ENCODE data around the gene SLC39A11. TPM values are rescaled to one million over a fixed set of nuclear protein-coding genes. Genes with fewer than 3 reads are reported as not detected.
"Not testable (repeated sequence)": the region's sequence is repeated elsewhere in the genome, so short reads cannot be mapped to it uniquely, and the experiment has no call there.

The SLC39A11 gene
- total and polyA plus RNA-seq, 2 donors: 9.4 to 23.8 TPM

DNA sequence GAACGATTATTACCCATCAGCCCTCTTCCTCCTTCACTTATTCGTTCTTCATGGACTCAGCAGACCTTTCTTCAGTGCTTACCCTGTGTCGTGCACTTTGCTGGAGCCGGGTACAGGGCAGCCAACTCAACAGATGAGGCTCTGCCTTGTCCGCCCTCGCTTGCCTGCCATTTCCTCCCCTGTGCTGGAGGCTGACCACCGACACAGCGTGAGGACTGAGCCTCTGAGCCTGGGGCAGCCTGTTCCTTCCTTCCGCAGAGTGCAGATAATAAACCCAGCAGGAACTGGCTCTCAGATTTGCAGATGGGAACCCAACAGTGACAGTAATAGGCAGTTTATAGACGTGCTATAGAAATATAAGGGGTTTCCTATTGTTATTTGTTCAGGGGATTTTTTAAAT is 7.0 kb upstream of the SLC39A11 start:
- H3K27ac ChIP-seq (ENCODE audit: low read depth): no peak overlapping the region
- H3K4me1 ChIP-seq (ENCODE audit: insufficient read depth): no peaks in the 10 kb centered on the region
- DNase-seq (ENCODE audit: extremely low spot score): no peak
- no peak overlapping the region for H3K4me3 ChIP-seq (ENCODE audit: low read depth, low read length)
- H3K36me3 ChIP-seq (ENCODE audit: insufficient read depth): no peaks in the 10 kb centered on the region
- WGBS: 43% methylated on average over 10 of the region's 10 CpGs

DNA sequence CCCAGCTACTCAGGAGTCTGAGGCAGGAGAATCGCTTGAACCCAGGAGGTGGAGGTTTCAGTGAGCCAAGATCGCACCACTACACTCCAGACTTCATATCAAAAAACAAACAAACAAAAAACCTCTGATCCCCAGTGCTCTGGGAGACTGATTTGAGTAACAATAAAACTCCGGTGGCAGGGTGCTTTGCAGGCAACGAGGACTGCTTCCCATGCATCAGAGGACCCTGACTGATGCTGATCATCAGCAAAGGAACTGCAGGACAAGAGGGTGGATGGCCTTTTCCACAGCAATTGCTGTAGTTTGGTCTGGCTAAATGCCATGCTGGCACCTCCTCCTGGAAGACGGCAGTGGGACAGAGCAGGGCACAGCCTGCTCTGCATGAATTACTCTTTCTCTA is 6.4 kb upstream of the SLC39A11 start:
- Histone ChIP-seq H3K27ac (ENCODE audit: low read depth) (no peak overlapping the region), H3K4me3 (ENCODE audit: low read depth, low read length) (no peak overlapping the region), H3K36me3 (ENCODE audit: insufficient read depth) (no peaks in the 10 kb centered on the region), H3K4me1 (ENCODE audit: insufficient read depth) (no peaks in the 10 kb centered on the region)
- no peak for DNase-seq (ENCODE audit: extremely low spot score)
- 64% methylated on average over 5 of the region's 5 CpGs for WGBS

DNA sequence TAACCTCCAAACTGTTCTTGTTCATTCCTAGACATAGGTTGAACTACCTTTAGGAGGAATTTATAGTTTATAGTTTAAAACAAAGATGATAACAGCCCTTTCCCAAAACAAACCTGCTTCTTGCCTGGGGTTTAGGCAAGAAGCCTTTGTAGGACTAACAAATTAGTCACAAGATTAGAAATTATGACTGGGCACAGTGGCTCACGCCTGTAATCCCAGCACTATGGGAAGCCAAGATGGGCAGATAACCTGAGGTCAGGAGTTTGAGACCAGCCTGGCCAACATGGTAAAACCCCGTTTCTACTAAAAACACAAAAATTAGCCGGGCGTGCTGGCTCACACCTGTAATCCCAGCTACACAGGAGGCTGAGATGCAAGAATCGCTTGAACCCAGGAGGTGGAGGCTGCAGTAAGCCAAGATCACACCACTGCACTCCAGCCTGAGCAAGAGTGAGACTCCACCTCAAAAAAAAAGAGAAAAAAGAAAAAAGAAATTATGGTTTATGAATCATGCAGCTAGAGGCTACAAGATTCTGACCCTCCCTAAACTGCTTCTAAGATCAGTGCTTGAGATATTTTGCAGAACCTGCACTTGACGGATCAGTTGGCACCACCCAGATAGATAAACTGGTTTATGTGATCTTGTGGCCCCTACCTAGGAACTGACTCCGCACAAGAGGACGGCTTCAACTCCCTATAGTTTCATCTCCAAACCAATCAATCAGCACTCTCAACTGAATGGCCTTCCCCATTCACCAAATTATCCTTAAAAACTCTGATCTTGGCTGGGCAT is 5.7 kb upstream of the SLC39A11 start:
- not testable (repeated sequence) for DNase-seq (ENCODE audit: extremely low spot score); H3K4me1 ChIP-seq (ENCODE audit: insufficient read depth); H3K4me3 ChIP-seq (ENCODE audit: low read depth, low read length); H3K36me3 ChIP-seq (ENCODE audit: insufficient read depth); H3K27ac ChIP-seq (ENCODE audit: low read depth)
- 71% methylated on average over 8 of the region's 8 CpGs for WGBS

DNA sequence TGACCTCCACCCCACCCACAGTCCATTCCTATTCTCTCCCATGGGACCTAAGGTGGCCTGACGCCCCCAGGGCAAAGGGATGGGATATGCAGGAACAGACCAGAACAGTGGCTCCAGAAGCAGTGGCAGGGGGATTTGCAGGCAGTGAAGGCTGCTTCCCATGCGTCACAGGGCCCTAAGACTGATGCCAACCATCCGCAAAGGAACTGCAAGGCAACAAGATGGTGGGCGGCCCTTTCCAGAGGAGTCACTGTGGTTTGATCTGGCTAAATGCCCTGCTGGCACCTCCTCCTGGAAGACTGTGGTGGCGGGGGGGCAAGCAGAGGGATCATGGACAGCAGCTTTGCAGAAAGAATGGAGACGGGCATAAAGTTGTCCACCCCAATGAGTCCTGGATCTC is 4.4 kb upstream of the SLC39A11 start:
- no peak overlapping the region for H3K4me3 ChIP-seq (ENCODE audit: low read depth, low read length)
- H3K4me1 ChIP-seq (ENCODE audit: insufficient read depth): no peaks in the 10 kb centered on the region
- WGBS: 72% methylated on average over 6 of the region's 6 CpGs
- no peak for DNase-seq (ENCODE audit: extremely low spot score)
- no peak overlapping the region for H3K27ac ChIP-seq (ENCODE audit: low read depth)
- no peaks in the 10 kb centered on the region for H3K36me3 ChIP-seq (ENCODE audit: insufficient read depth)

DNA sequence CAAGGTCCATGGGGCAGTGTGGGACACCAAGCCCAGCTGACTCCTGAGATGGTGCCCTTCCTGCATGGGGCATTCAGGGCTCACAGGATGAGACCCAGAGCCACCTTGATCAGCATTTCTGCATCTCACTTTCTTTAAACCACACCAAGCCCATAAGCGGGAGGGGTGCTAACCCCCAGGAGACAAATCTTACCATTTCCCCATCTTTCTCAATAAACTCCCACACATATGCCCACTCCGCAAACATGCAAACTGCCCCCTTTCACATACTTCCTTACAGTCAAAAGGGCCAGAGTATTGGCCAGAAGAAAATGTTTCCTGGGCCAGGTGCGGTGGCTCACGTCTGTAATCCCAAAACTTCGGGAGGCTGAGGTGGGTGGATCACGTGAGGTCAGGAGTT is 3.7 kb upstream of the SLC39A11 start:
- Histone ChIP-seq H3K4me3 (ENCODE audit: low read depth, low read length) (no peak overlapping the region), H3K4me1 (ENCODE audit: insufficient read depth) (no peaks in the 10 kb centered on the region), H3K27ac (ENCODE audit: low read depth) (no peak overlapping the region), H3K36me3 (ENCODE audit: insufficient read depth) (no peaks in the 10 kb centered on the region)
- WGBS: 87% methylated on average over 6 of the region's 6 CpGs
- DNase-seq (ENCODE audit: extremely low spot score): no peak

DNA sequence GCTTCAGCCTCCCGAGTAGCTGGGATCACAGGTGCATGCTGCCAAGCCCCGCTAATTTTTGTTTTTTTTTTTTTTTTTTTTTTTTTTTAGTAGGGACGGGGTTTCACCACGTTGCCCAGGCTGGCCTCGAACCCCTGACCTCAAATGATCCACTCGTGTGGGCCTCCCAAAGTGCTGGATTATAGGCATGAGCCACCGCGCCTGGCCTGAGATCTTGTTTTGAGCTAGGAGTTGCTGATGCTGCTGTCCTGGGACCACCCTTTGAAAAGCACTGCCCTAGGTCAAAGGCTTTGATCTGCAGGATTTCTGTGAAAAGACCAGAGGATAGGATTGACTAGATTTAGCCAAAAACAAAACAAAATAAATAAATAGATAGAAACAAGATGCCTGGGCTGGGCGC is 798 bp upstream of the SLC39A11 start:
- no peaks in the 10 kb centered on the region for H3K4me1 ChIP-seq (ENCODE audit: insufficient read depth)
- H3K27ac ChIP-seq (ENCODE audit: low read depth): no peak overlapping the region
- peaks cover 1% of the 10 kb centered on the region for H3K36me3 ChIP-seq (ENCODE audit: insufficient read depth)
- DNase-seq (ENCODE audit: extremely low spot score): no peak
- 77% methylated on average over 9 of the region's 9 CpGs for WGBS
- no peak overlapping the region for H3K4me3 ChIP-seq (ENCODE audit: low read depth, low read length)

DNA sequence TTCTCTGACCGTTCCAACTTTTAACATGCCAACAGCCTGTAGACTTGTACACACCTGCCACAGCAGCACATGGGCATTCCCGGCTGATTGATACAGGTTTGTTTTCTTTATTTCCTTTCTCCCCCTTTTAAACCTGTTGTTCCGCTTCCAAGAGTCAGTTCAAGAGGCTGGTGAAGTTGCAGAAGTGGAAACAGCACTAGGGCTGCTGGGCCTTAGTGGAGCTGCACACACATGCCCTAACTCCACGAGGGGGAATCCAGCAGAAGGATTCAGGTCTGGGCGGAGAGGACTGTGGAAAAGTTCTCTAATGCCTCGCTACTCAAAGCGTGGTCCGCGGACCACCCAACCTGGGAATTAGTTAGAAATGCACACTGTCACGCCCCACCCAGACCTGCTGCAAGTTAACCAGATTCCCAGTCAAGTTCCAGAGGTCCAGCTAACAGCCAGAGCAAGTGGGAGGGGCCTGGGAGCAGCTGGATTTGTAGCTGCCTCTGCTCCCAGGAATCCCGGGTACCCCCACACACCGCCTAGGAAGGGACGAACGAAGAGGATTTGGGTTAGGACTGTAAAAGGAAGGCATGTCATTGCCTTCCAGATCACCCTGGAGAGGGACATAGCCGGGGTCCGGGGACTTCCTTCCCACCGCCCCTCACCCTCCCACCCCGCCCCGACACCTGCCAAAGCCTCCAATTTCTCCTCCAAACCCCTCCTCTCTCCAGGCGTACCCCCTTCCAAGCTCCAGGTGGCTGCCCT is 542 bp downstream of the SLC39A11 start:
- DNase-seq (ENCODE audit: extremely low spot score): peak; percentile 33
- H3K4me1 ChIP-seq (ENCODE audit: insufficient read depth): no peaks in the 10 kb centered on the region
- 9% methylated on average over 20 of the region's 20 CpGs for WGBS
- peaks cover 1% of the 10 kb centered on the region for H3K36me3 ChIP-seq (ENCODE audit: insufficient read depth)
- no peak overlapping the region for H3K27ac ChIP-seq (ENCODE audit: low read depth)
- H3K4me3 ChIP-seq (ENCODE audit: low read depth, low read length): peak overlapping the region; percentile 59

DNA sequence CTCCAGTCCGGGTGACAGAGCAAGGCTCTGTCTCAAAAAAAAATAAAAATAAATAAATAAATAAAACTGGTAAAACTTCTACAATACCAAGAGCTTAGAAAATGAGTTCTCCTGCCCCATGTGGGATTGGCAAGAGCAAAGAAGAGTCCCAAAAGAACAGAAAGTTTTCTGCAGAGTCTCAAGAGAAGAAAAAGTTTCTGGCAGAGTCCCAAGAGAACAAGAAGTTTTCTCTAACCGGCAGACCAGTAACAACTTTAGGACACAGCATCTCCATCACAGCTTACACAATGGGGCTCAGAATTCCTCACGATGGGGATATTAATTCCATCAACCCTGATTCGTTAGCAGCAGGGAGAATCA is 1.1 kb downstream of the SLC39A11 start:
- no peak for DNase-seq (ENCODE audit: extremely low spot score)
- no peaks in the 10 kb centered on the region for H3K4me1 ChIP-seq (ENCODE audit: insufficient read depth)
- peak overlapping the region; percentile 59 for H3K4me3 ChIP-seq (ENCODE audit: low read depth, low read length)
- H3K27ac ChIP-seq (ENCODE audit: low read depth): no peak overlapping the region
- 29% methylated on average over 4 of the region's 4 CpGs for WGBS
- H3K36me3 ChIP-seq (ENCODE audit: insufficient read depth): peaks cover 1% of the 10 kb centered on the region

DNA sequence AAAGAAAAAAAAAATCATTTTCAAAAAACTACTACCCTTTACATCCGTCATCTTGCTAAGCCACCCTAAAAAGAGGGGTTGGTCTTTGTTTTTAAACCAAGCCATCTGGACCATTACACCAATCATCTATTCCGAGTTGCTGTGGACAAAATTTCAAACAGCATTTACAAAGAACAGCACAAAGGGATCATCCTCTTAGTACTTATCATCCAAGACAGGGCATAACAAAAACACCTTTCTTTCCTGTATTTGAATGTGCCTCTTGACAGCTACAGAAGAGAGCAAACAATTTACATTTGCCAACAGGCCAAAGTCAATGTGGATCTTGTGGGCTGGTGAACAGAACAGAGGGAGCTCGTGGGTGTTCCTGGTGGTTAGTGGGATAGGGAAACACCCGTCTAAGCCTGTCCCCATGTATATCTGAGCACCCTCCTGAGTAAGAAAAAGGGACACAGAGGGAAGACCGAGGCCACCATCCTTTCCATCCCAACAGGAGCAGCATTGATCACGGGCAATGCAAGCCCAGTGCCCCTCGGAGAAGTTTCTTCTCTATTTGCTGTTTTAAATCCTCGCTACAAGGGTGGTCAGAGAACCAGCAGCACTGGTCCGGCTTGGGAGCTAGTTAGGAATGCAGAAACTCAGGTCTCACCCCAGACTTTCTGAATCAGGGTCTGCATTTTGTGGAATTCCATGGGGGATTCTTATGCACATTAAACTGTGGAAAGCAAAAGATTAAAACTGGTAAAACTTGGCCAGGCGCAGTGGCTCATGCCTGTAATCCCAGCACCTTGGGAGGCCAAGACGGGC is 1.9 kb downstream of the SLC39A11 start:
- DNase-seq (ENCODE audit: extremely low spot score): no peak
- Histone ChIP-seq H3K27ac (ENCODE audit: low read depth) (no peak overlapping the region), H3K4me1 (ENCODE audit: insufficient read depth) (no peaks in the 10 kb centered on the region), H3K4me3 (ENCODE audit: low read depth, low read length) (no peak overlapping the region), H3K36me3 (ENCODE audit: insufficient read depth) (peaks cover 1% of the 10 kb centered on the region)
- 89% methylated on average over 11 of the region's 11 CpGs for WGBS

DNA sequence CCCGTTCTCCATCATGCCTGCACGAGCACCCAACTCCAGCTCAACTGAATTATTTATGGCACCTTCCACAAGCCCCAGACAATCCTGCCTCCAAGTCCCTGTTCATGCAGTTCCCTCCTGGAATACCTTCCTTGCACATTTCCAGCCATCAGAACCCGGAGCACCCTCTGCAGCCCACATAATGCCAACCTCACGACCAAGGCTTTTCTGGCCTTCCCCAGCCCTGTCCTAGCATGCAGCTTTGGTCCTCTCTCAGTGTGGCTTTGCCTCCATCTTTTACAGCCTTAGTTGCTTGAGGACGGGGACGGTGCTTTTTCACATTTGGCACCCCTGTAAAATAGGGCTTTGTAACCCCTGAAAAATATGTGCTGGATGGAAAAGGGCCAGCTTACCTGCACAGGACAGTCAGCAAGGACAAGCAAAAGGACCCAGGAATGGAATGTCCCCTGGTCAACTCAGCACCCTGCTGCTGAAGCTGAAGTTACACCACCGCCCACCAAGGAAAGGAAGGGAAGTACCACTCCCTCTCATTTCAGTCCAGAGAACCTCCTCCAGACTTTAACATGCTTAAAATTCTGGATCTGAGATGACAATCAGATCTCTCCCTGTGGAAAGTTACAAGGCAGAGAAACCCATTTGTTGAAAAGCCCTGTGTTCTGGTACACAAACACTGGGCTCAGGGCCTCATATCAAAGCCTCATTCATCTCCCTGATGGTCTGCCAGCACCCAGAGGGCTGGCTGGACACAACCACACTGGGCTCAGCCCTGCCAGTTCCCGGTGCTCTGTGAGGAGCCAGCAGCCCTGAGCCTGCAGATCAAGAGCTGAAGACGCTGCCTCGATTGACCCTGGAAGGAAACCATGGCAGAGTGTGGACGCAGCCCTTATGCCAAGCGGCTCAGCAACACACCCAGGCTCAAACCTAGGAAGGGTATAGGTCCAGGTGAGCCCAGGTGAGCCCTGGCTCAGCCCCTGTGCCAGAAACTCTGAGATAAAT is 2.9 kb downstream of the SLC39A11 start:
- no peak overlapping the region for H3K27ac ChIP-seq (ENCODE audit: low read depth)
- no peak for DNase-seq (ENCODE audit: extremely low spot score)
- 81% methylated on average over 12 of the region's 12 CpGs for WGBS

DNA sequence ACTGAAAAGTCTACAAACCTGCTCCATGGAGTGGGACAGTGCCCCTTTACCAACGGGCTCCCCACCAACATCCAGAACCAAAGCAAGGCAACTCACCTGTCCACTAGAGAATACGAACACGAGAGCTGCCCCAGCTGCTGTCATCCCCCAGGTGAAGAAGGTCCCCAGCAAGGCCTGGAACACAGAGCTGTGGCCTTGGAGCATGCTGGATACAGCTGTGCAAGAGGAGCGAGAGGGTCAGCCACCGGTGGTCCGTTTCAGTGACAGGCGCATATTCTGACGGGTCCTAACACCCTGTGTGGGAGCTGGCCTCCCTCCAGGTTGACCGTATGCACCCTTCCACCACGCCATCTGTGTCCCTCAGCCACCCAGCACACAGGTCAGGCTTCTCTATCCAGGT is 3.9 kb downstream of the SLC39A11 start:
- no peak for DNase-seq (ENCODE audit: extremely low spot score)
- no peaks in the 10 kb centered on the region for H3K4me1 ChIP-seq (ENCODE audit: insufficient read depth)
- no peak overlapping the region for H3K4me3 ChIP-seq (ENCODE audit: low read depth, low read length)
- peaks cover 1% of the 10 kb centered on the region for H3K36me3 ChIP-seq (ENCODE audit: insufficient read depth)
- H3K27ac ChIP-seq (ENCODE audit: low read depth): no peak overlapping the region
- WGBS: 90% methylated on average over 10 of the region's 10 CpGs

More for the DNA sequence above, 2.9 kb downstream of the SLC39A11 start:
- no peak overlapping the region for H3K4me3 ChIP-seq (ENCODE audit: low read depth, low read length)
- H3K4me1 ChIP-seq (ENCODE audit: insufficient read depth): no peaks in the 10 kb centered on the region
- peaks cover 1% of the 10 kb centered on the region for H3K36me3 ChIP-seq (ENCODE audit: insufficient read depth)

DNA sequence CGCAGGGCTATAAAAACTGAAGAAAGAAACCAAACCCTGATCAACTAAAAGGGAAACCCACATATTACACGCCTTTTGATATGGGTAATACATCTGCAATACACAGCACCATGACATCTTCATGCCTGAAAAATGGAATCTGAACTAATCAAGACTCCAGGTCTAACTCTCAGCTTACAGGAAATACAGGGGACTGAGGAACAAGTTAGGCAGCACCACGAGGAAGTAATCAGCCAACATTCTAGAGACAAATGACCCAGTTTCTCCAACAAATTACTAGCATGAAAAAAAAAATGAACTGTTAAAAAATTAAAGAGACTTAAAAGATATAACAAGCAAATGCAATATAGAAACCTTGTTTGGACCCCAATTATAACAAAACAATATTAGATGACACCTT is 9.1 kb downstream of the SLC39A11 start:
- DNase-seq (ENCODE audit: extremely low spot score): no peak
- no peak overlapping the region for H3K27ac ChIP-seq (ENCODE audit: low read depth)
- 47% methylated on average over 3 of the region's 3 CpGs for WGBS
- H3K36me3 ChIP-seq (ENCODE audit: insufficient read depth): no peaks in the 10 kb centered on the region
- no peaks in the 10 kb centered on the region for H3K4me1 ChIP-seq (ENCODE audit: insufficient read depth)
- no peak overlapping the region for H3K4me3 ChIP-seq (ENCODE audit: low read depth, low read length)

DNA sequence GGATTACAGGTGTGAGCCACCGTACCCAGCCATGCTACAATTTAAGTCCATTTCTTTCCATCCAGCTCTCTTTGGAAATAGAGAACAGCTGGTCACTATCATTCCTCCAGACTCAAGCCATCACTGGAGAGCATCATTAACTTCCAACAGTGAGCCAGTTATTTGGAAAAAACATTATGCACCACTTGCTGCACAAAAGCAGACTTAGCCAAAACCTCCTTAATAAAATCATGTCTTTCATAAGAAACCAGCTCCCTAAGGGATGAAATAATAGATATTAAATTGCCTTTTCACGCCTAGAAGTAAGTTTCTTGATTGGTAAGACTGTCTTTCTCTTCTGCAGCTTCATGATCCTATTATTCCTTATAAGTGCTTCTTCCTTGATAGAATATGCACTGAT is 17.9 kb downstream of the SLC39A11 start:
- H3K36me3 ChIP-seq (ENCODE audit: insufficient read depth): no peaks in the 10 kb centered on the region
- H3K4me1 ChIP-seq (ENCODE audit: insufficient read depth): no peaks in the 10 kb centered on the region
- no peak overlapping the region for H3K4me3 ChIP-seq (ENCODE audit: low read depth, low read length)
- peak; percentile 29 for DNase-seq (ENCODE audit: extremely low spot score)
- 78% methylated on average over 2 of the region's 2 CpGs for WGBS
- H3K27ac ChIP-seq (ENCODE audit: low read depth): no peak overlapping the region

Measured in urinary bladder (tissue), 4 donors.